Activated CD8-positive, alpha-beta memory T cell treated with anti-CD3 and anti-CD28 coated beads, Interleukin-2, amount 50 U/mL, for 24 hours (primary cell): ENCODE measurements around the gene ALOX15.
"Not testable (repeated sequence)": the region's sequence is repeated elsewhere in the genome, so short reads cannot be mapped to it uniquely, and the experiment has no call there.

Source experiments
- DNase-seq: peaks from one replicate; pipeline ENCODE4 v3.0.0-alpha.2; 2020; ENCODE audit errors: extremely low read depth

The ALOX15 gene

GRCh38 chr17:4620531-4621101 is 20.9 kb downstream of the ALOX15 start:
- DNase-seq: no peak

- no peak for DNase-seq
Observed at GRCh38 chr17:4617590-4618351, 23.7 kb downstream of the ALOX15 start.

DNA sequence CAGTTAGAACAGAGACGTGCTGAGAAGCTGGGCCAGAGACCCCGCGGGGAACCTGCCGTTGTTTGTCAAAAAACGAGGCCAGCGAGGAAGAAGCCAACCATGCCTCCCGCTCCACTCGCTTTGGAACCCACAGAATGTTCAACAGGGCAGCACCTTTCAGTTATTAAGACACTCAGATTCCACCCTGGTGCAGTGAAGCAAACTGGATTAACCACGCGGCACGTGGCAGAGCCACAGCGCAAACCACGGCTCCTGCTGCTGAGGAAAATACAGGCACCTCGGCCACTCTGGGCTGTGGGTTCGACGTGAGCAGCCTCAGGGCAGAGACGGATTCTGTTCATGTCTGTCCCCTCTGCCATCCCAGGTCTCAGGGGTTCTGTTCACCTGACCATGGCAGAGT is 24.4 kb downstream of the ALOX15 start:
- no peak for DNase-seq

GRCh38 chr17:4616476-4616875 is 25.0 kb downstream of the ALOX15 start:
- DNase-seq: no peak

- DNase-seq: no peak
Observed at GRCh38 chr17:4610656-4611055, 30.8 kb downstream of the ALOX15 start.

GRCh38 chr17:4610162-4610561 is 31.3 kb downstream of the ALOX15 start:
- no peak for DNase-seq

DNA sequence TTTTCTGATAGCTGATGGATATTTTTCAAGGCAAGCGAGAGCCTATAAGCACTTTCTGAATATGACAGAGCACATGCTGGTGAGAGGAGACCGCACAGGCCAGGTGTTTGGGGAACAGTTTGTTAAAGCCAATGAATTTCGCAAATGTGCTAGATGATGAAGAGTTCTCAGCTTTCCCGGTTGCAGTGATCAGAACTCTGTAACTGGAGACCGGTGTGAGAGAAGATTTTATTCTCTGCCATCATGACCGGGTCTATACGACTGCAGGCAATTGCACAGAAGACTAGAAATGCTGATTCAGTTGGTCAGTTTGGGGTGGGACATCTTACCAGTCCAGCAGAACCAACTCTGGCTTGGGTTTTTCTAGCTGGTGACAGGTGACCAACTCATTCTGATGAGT is 31.7 kb downstream of the ALOX15 start:
- DNase-seq: no peak

- DNase-seq: no peak
Observed at GRCh38 chr17:4607773-4608187, 33.7 kb downstream of the ALOX15 start.

DNA sequence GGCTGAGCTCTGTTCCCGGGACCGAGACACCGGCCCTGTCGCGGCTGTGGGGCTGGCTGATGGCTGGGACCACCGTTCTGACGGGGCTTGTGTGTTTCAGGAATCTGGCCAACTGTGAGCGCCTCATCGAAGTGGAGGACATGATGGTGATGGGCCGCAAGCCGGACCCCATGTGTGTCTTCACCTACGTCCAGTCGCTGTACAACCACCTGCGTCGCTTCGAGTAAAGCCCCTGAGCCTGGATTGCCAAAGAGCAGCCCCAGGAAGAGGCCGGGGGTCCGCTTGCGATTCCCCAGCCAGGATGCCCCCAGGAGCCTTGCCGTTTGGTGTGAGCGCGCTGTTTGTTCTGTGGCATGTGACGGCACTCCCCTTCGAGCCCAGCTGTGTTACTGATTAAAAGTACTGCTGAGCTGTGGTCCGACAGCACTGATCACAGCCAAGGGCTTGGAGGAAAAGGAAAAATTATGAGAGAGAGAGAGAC is 34.2 kb downstream of the ALOX15 start:
- no peak for DNase-seq

GRCh38 chr17:4605826-4606225 is 35.7 kb downstream of the ALOX15 start:
- no peak for DNase-seq

DNA sequence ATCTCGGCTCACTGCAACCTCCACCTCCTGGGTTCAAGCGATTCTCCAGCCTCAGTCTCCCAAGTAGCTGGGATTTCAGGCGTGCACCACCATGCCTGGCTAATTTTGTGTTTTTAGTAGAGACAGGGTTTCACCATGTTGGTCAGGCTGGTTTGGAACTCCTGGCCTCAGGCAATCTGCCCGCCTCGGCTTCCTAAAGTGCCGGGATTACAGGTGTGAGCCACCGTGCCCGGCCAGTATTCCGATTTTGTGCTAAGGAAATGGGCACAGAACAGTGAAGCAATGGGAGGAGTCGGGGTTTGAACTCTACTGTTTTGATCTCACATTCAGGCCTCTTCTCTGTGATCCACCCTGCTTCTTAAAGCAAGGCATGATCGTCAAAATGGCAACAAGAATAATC is 36.7 kb downstream of the ALOX15 start:
- DNase-seq: not testable (repeated sequence)

GRCh38 chr17:4604111-4604644 is 37.3 kb downstream of the ALOX15 start:
- no peak for DNase-seq

DNA sequence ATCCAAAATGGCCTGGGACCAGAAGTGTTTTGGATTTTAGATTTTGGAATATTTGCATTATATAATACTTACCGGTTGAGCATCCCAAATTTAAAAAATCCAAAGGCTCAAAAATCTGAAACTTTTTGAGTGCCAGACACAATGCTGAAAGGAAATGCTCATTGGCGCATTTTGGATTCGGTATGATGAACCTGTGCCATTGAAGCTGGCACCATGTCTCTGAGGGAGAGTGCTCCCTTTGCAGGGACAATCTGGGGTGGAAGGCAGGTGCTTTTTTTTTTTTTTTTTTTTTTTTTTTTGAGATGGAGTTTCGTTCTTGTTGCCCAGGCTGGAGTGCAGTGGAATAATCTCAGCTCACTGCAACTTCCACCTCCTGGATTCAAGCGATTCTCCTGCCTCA is 39.4 kb downstream of the ALOX15 start:
- no peak for DNase-seq

DNA sequence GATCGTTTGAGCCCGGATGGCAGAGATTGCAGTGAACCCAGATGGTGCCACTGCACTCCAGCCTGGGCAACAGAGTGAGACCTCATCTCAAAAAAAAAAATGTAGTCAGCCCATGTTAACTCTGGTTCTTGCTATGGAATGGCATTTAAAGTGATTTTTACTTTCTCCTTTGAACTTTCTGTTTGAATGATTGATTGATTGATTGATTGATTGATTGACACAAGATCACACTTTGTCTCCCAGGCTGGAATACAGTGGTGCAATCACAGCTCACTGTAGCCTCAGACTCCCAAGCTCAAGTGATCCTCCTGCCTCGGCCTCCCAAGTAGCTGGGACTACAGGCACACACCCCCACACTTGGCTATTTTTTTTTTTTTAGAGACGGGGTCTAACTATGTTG is 40.2 kb downstream of the ALOX15 start:
- DNase-seq: no peak

DNA sequence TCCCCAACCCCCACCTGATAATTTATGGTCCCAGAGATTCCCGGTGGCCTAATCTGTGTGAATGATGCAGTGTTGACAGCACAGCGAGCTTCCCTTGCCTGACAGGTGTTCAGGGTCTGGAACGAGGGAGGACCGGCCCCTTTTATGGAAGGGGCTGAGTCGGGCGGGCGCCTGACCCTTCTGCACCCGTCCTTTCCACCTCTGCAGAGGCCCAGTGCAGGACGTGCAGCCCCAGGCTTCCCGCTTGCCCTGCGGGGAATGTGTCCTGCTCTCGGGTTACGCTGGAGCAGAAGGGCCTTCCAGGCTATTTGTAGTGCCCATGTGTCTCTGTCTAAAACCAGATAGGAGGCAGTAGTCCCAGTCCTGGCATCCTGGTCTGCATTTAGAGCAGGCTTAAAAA is 40.9 kb downstream of the ALOX15 start:
- DNase-seq: no peak

- DNase-seq: no peak
Observed at GRCh38 chr17:4599505-4600281, 41.8 kb downstream of the ALOX15 start.

- no peak for DNase-seq
Observed at GRCh38 chr17:4598776-4599504, 42.5 kb downstream of the ALOX15 start.

DNA sequence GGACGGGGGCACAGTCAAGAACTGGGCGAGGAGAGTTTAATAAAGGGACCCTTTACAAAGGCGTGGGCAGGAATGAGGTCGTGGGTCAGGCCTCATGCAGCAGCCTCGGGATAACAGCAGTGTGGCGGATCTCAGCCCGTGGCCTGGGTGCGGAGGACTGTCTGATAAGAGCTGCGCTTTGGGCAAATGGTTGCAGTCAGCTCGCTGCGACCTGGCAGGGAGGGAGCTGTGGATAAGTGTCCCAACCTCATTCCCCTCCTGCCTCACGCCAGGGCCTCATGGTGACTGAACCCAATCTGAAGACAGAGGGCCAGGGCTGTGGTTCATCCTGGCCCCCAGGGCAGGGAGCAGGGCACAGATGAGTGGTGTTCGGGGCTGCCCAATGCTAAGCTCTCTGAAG is 43.5 kb downstream of the ALOX15 start:
- DNase-seq: no peak

DNA sequence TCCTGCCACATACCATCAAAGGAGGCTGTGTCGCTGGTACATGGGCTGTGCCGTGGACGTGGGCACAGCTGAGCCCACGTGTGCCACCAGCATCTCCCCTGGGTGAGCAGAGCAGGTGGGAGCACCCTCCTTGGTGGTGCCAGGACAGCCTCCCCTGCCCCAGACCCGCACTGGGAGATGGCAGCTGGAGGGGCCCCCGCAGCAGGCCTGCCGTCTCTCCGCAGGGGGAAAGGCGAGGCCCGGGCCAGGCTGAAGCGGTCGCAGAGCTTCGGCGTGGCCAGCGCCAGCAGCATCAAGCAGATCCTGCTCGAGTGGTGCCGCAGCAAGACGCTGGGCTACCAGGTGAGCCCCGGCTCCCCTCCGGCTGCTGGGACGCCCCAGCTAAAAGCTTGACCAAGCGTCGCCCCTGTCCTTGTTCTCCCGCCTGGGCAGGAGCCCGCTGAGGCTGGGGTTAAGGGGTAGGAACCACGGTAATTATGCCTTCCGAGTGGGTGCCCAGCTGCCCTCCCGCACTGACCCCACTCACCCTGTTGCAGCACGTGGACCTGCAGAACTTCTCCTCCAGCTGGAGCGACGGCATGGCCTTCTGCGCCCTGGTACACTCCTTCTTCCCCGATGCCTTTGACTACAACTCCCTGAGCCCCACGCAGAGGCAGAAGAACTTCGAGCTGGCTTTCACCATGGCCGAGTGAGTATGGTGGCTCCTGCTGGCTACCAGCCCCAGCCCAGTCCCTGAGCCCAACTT is 44.7 kb downstream of the ALOX15 start:
- DNase-seq: no peak

- DNase-seq: not testable (repeated sequence)
Observed at GRCh38 chr17:4595685-4596342, 45.7 kb downstream of the ALOX15 start.
